ENCODE measurements around the gene MAP7. TPM values are rescaled to one million over a fixed set of nuclear protein-coding genes. Genes with fewer than 3 reads are reported as not detected.
"Not testable (repeated sequence)": the region's sequence is repeated elsewhere in the genome, so short reads cannot be mapped to it uniquely, and the experiment has no call there.

Gene MAP7
- total RNA-seq, 4 donors from 2014 or later = 40.6 to 61.3 (median 46.6) TPM

DNA sequence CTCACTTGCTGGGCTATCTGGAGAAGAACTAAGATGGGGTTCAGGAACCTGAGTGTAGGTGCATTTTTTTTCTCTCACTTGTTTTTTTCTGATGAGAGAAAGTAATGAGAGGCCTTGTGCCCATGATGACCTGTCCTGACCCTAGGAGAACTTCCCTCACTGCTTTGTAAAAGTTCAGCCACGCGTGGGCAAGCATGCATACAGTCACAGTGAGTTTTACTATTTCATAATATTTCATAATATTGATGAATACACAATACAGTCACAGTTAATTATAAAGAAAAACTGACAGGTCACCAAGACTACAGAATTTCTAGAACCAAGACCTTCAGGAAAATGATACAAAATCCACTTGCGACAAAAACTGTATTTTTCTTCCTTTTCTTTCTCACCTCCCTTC lies 111.8 kb downstream of the MAP7 start:
- no peaks in the 10 kb centered on the region for H3K36me3 ChIP-seq
- WGBS, 2 donors (ENCODE audit: low coverage in 1 of 2) = 0 to 75% methylated on average over 1 to 3 of the region's 3 CpGs
- in situ Hi-C loops (cut with MboI; ENCODE audit: low pct_ligation_motif_present in 1 of 4, low pct_unique_long_range_greater_than_20kb in 1 of 4, low sequenced_read_pairs in 3 of 4) (no loop called here), intact Hi-C loops (cut with DNase I; ENCODE audit: low total_unique reads) (no loop called here)
- H3K27me3 ChIP-seq = no peaks in the 10 kb centered on the region
- H3K4me1 ChIP-seq = peaks cover 0 to 53% (median 18%) of the 10 kb centered on the region in 4 donors
- H3K9me3 ChIP-seq = no peaks in the 10 kb centered on the region
- TF ChIP-seq EP300 (IDR thresholded peaks at IDR 0.05; ENCODE audit: low read depth) (no peak), POLR2A (IDR thresholded peaks at IDR 0.05) (no peak), POLR2AphosphoS5 (IDR thresholded peaks at IDR 0.05) (no peak)
- TF ChIP-seq, protein P1, sequence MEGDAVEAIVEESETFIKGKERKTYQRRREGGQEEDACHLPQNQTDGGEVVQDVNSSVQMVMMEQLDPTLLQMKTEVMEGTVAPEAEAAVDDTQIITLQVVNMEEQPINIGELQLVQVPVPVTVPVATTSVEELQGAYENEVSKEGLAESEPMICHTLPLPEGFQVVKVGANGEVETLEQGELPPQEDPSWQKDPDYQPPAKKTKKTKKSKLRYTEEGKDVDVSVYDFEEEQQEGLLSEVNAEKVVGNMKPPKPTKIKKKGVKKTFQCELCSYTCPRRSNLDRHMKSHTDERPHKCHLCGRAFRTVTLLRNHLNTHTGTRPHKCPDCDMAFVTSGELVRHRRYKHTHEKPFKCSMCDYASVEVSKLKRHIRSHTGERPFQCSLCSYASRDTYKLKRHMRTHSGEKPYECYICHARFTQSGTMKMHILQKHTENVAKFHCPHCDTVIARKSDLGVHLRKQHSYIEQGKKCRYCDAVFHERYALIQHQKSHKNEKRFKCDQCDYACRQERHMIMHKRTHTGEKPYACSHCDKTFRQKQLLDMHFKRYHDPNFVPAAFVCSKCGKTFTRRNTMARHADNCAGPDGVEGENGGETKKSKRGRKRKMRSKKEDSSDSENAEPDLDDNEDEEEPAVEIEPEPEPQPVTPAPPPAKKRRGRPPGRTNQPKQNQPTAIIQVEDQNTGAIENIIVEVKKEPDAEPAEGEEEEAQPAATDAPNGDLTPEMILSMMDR (IDR thresholded peaks at IDR 0.05) = no peak
- DNase-seq = no peak
- H3K27ac ChIP-seq = peak overlapping the region in 3 of 4 donors; percentile 70 to 79 (median 74)
- H3K4me3 ChIP-seq = no peak overlapping the region

DNA sequence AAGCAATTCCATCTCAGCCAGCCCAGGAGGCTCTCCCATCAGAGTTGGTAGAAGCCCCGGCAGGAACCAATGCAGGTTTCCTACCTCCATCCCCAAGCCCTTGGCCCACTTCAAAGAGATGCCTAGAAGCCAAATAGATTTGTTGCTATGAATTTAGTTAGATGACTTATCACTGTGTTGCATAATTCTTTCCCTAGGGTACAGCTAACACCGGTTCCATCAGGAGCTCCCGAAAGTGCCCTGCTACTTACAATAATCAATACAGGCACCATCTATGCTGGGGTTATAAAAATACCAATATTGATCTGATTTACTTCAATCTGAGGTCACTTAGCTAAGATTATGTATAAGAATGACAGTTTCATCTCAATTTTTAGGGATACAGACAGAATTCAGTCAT lies 113.0 kb downstream of the MAP7 start:
- Histone ChIP-seq H3K4me3 (no peak overlapping the region), H3K27ac (no peak overlapping the region), H3K36me3 (no peaks in the 10 kb centered on the region), H3K9me3 (no peaks in the 10 kb centered on the region), H3K4me1 (peaks cover 0 to 53% (median 18%) of the 10 kb centered on the region in 4 donors), H3K27me3 (no peaks in the 10 kb centered on the region)
- in situ Hi-C loops (cut with MboI; ENCODE audit: low pct_ligation_motif_present in 1 of 4, low pct_unique_long_range_greater_than_20kb in 1 of 4, low sequenced_read_pairs in 3 of 4) = no loop called here
- DNase-seq = no peak
- intact Hi-C loops (cut with DNase I; ENCODE audit: low total_unique reads) = no loop called here
- 98% methylated on average over 3 of the region's 3 CpGs; no CpG with 5 or more reads in 1 of the 2 donors for WGBS, 2 donors (ENCODE audit: low coverage in 1 of 2)
- no peak for TF ChIP-seq EP300 (IDR thresholded peaks at IDR 0.05; ENCODE audit: low read depth)
- no peak for TF ChIP-seq POLR2A (IDR thresholded peaks at IDR 0.05)
- no peak for TF ChIP-seq POLR2AphosphoS5 (IDR thresholded peaks at IDR 0.05)
- TF ChIP-seq, protein P1 (IDR thresholded peaks at IDR 0.05) = no peak

DNA sequence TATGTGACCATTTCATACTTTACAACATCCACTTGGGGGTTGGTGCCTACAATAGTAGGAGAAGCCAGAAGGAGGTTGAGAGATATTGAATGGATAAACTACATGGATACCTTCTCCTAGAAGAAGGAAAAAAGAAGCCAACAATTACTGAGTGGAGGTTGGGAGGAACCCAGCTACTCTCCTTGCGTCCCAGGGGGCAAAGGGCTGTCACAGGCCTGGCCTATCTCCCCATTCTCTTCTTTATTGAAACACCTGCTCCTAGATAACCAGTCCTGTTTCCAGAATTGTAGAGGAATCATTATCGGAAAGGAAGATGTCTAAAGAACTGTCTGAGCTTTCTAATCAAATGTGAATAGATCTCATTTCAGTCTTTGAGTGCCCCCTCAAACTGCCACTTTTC lies 115.1 kb downstream of the MAP7 start:
- Histone ChIP-seq H3K4me3 (no peak overlapping the region), H3K27ac (peak overlapping the region in 3 of 4 donors; percentile 4 to 45 (median 31)), H3K27me3 (no peaks in the 10 kb centered on the region), H3K9me3 (no peaks in the 10 kb centered on the region), H3K36me3 (no peaks in the 10 kb centered on the region), H3K4me1 (peaks cover 0 to 36% (median 12%) of the 10 kb centered on the region in 4 donors)
- intact Hi-C loops (cut with DNase I; ENCODE audit: low total_unique reads) (no loop called here), in situ Hi-C loops (cut with MboI; ENCODE audit: low pct_ligation_motif_present in 1 of 4, low pct_unique_long_range_greater_than_20kb in 1 of 4, low sequenced_read_pairs in 3 of 4) (no loop called here)
- no peak for DNase-seq
- whole genome bisulfite sequencing, 2 donors (ENCODE audit: low coverage in 1 of 2) = 37 to 55% methylated on average over 2 of the region's 2 CpGs
- TF ChIP-seq, protein P1 (IDR thresholded peaks at IDR 0.05) = no peak
- TF ChIP-seq EP300 (IDR thresholded peaks at IDR 0.05; ENCODE audit: low read depth) (no peak), POLR2AphosphoS5 (IDR thresholded peaks at IDR 0.05) (no peak), POLR2A (IDR thresholded peaks at IDR 0.05) (no peak)

DNA sequence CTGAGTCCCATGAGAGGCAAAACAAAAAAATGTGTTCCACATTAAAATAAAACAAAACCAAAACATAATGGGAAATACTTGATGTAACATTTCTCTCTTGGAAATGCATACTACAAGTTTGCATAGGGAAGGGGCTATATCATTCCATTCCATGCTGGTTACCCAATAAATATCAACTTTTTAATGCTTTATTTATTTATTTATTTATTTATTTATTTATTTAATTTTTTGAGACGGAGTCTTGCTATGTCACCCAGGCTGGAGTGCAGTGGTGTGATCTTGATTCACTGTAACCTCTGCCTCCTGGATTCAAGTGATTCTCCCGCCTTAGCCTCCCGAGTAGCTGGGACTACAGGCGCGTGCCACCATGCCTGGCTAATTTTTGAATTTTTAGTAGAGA lies 118.9 kb downstream of the MAP7 start:
- in situ Hi-C loops (cut with MboI; ENCODE audit: low pct_ligation_motif_present in 1 of 4, low pct_unique_long_range_greater_than_20kb in 1 of 4, low sequenced_read_pairs in 3 of 4); H3K36me3 ChIP-seq: not testable (repeated sequence)
- 94 to 100% methylated on average over 5 of the region's 5 CpGs for WGBS, 2 donors (ENCODE audit: low coverage in 1 of 2)

More for the DNA sequence above, 118.9 kb downstream of the MAP7 start:
- H3K9me3 ChIP-seq; H3K27ac ChIP-seq; H3K27me3 ChIP-seq; H3K4me3 ChIP-seq; DNase-seq; intact Hi-C loops (cut with DNase I; ENCODE audit: low total_unique reads): not testable (repeated sequence)
- H3K4me1 ChIP-seq = peaks cover 0 to 30% (median 4%) of the 10 kb centered on the region in 4 donors

Data from transverse colon (tissue), 4 donors.